GM18498 (cell line): ENCODE measurements around the gene MANEAL.
A peak's percentile ranks its signal among the peaks of the same experiment; 100 is the strongest.
"Not testable (repeated sequence)": the region's sequence is repeated elsewhere in the genome, so short reads cannot be mapped to it uniquely, and the experiment has no call there.

ENCODE experiments used
- ATAC-seq: cut with Tn5 transposase; IDR thresholded peaks from one replicate; pipeline ENCODE4 v1.9.1; 2021; ENCODE audit warnings: mild to moderate bottlenecking, moderate library complexity; ENCODE audit not compliant: unreplicated experiment

Gene MANEAL

GRCh38 chr1:37793773-37794371, at the start of gene MANEAL:
TSS of gene MANEAL (plus strand) at chr1:37793847. CDS start at chr1:37794183, 336 bp downstream.
- ATAC-seq, result peak; percentile 74

- ATAC-seq, result no peak
Measured at GRCh38 chr1:37746806-37747205, 46.8 kb upstream of the MANEAL start.

- no peak for ATAC-seq
Measured at GRCh38 chr1:37748565-37748964, 45.1 kb upstream of the MANEAL start.

- no peak for ATAC-seq
Measured at GRCh38 chr1:37752213-37752582, 41.4 kb upstream of the MANEAL start.

GRCh38 chr1:37752583-37753471, 40.8 kb upstream of the MANEAL start:
- no peak for ATAC-seq

- no peak for ATAC-seq
Measured at GRCh38 chr1:37753473-37754321, 40.0 kb upstream of the MANEAL start.

- no peak for ATAC-seq
Measured at GRCh38 chr1:37755290-37755689, 38.4 kb upstream of the MANEAL start.

GRCh38 chr1:37755951-37756560, 37.6 kb upstream of the MANEAL start:
- no peak for ATAC-seq

GRCh38 chr1:37759451-37759850, 34.2 kb upstream of the MANEAL start:
- ATAC-seq, result no peak

GRCh38 chr1:37761416-37762095, 32.1 kb upstream of the MANEAL start:
- no peak for ATAC-seq

- no peak for ATAC-seq
Measured at GRCh38 chr1:37762516-37762915, 31.1 kb upstream of the MANEAL start.

- ATAC-seq, result no peak
Measured at GRCh38 chr1:37763791-37764413, 29.7 kb upstream of the MANEAL start.

- no peak for ATAC-seq
Measured at GRCh38 chr1:37764414-37764825, 29.2 kb upstream of the MANEAL start.

- ATAC-seq, result no peak
Measured at GRCh38 chr1:37764888-37765441, 28.7 kb upstream of the MANEAL start, which contains the start of gene EPHA10. TSS of gene EPHA10 (minus strand) at chr1:37765120. CDS start at chr1:37765066, 54 bp downstream.

GRCh38 chr1:37765916-37766664, 27.6 kb upstream of the MANEAL start:
- no peak for ATAC-seq

GRCh38 chr1:37767488-37767887, 26.2 kb upstream of the MANEAL start:
- no peak for ATAC-seq

GRCh38 chr1:37771440-37771839, 22.2 kb upstream of the MANEAL start:
- not testable (repeated sequence) for ATAC-seq

- ATAC-seq, result no peak
Measured at GRCh38 chr1:37776946-37777516, 16.6 kb upstream of the MANEAL start.
